H1 (cell line): ENCODE measurements around the gene MNAT1. TPM values are rescaled to one million over a fixed set of nuclear protein-coding genes. Genes with fewer than 3 reads are reported as not detected.

Source experiments
- CTCF ChIA-PET: fragments of 300-600 bp; sonication (Branson Sonifier 250); formaldehyde crosslinking; loops from one replicate; lab custom pipeline; 2021; ENCODE audit not compliant: partially characterized antibody; lab: Charles Lee
- POLR2A ChIA-PET: fragments of 300-600 bp; sonication (Branson Sonifier 250); formaldehyde crosslinking; loops from one replicate; lab custom pipeline; 2021; ENCODE audit warnings: inconsistent platforms; ENCODE audit not compliant: partially characterized antibody; lab: Charles Lee
- DNase-seq, 2 experiments: peaks; one replicate each; pipeline versions ENCODE4 v3.0.0 to v3.0.0-alpha.2; 2010 to 2022; ENCODE audit warnings: low spot score in 2 of 2, low read depth in 1 of 2, mixed read lengths in 1 of 2
- FAIRE-seq: peaks from 2 replicates; lab custom pipeline; 2011; peaks lifted over from hg19 to GRCh38; lab: Jason Lieb, UNC
- H2AFZ ChIP-seq: 2 replicates; pipeline ENCODE4 v1.8.1; 2012; ENCODE audit warnings: low read length, inconsistent platforms
- H2AK5ac ChIP-seq: 2 replicates; pipeline ENCODE4 v1.6.1; 2013; ENCODE audit warnings: low read depth, low read length
- H2BK120ac ChIP-seq: replicated peaks from 2 replicates; pipeline ENCODE3; 2013; ENCODE audit warnings: low read depth, low read length, inconsistent platforms
- H2BK12ac ChIP-seq: 2 replicates; pipeline ENCODE4 v1.6.1; 2013; ENCODE audit warnings: low read depth, low read length
- H2BK15ac ChIP-seq: 2 replicates; pipeline ENCODE4 v1.6.1; 2013; ENCODE audit warnings: low read length
- H2BK20ac ChIP-seq: 2 replicates; pipeline ENCODE4 v1.6.1; 2013; ENCODE audit warnings: low read length
- H2BK5ac ChIP-seq: 2 replicates; pipeline ENCODE4 v1.6.1; 2013; ENCODE audit warnings: low read depth, low read length
- H3K14ac ChIP-seq: 2 replicates; pipeline ENCODE4 v1.6.1; 2013; ENCODE audit warnings: inconsistent platforms; ENCODE audit not compliant: insufficient read length
- H3K18ac ChIP-seq: 2 replicates; pipeline ENCODE4 v1.6.1; 2013; ENCODE audit warnings: low read length; ENCODE audit errors: extremely low read depth
- H3K23ac ChIP-seq: 2 replicates; pipeline ENCODE4 v1.6.1; 2013; ENCODE audit warnings: inconsistent platforms; ENCODE audit not compliant: insufficient read length
- H3K23me2 ChIP-seq: 2 replicates; pipeline ENCODE4 v1.6.1; 2013; ENCODE audit warnings: low read depth, low read length
- H3K27ac ChIP-seq: 2 replicates; pipeline ENCODE4 v1.6.1; 2011; ENCODE audit warnings: low read depth, low read length, inconsistent platforms
- H3K27me3 ChIP-seq, 4 experiments: replicated peaks in 1 of 4; 1 replicate in 1 of 4; 2 replicates in 3 of 4; pipeline versions ENCODE4 v1.6.1 to v1.8.1; 2011 to 2013; ENCODE audit warnings: low read length in 3 of 4, mild to moderate bottlenecking in 3 of 4, inconsistent platforms in 2 of 4, mixed read lengths in 2 of 4, moderate library complexity in 1 of 4; ENCODE audit not compliant: control insufficient read depth in 3 of 4, insufficient read depth in 3 of 4; ENCODE audit errors: extremely low read depth in 1 of 4
- H3K36me3 ChIP-seq, 4 experiments: 2 replicates each; pipeline versions ENCODE4 v1.6.1 to v1.8.1; 2011 to 2013; ENCODE audit warnings: mild to moderate bottlenecking in 4 of 4, low read length in 3 of 4, moderate library complexity in 2 of 4, control low read depth in 1 of 4, inconsistent platforms in 1 of 4; ENCODE audit not compliant: insufficient read depth in 4 of 4, control insufficient read depth in 2 of 4
- H3K4ac ChIP-seq: replicated peaks from 2 replicates; pipeline ENCODE3; 2013; ENCODE audit warnings: low read length, low read depth, mixed read lengths, inconsistent platforms; ENCODE audit not compliant: insufficient read length
- H3K4me1 ChIP-seq, 4 experiments: replicated peaks in 1 of 4; 1 replicate in 1 of 4; 2 replicates in 3 of 4; pipeline versions ENCODE4 v1.6.1 to v1.8.1; 2011 to 2013; ENCODE audit warnings: low read length in 3 of 4, inconsistent platforms in 2 of 4, mixed read lengths in 1 of 4; ENCODE audit not compliant: insufficient read depth in 4 of 4, control insufficient read depth in 3 of 4
- H3K4me2 ChIP-seq, 2 experiments: 2 replicates each; pipeline versions ENCODE4 v1.6.1 to v1.8.1; 2011 to 2013; ENCODE audit warnings: low read depth in 2 of 2, low read length in 2 of 2, control low read depth in 1 of 2, inconsistent platforms in 1 of 2, mild to moderate bottlenecking in 1 of 2; ENCODE audit not compliant: insufficient read depth in 1 of 2
- H3K4me3 ChIP-seq, 4 experiments: fragments of 200-600, 300-600 bp in 1 of 4; sonication (generic), shearing (Covaris generic), sonication (Bioruptor Twin) in 1 of 4; 2 replicates each; pipeline versions ENCODE4 v1.5.1 to v1.8.1; 2011 to 2016; ENCODE audit warnings: low read length in 4 of 4, low read depth in 3 of 4, control low read depth in 2 of 4, inconsistent platforms in 2 of 4, mild to moderate bottlenecking in 2 of 4, mixed read lengths in 1 of 4, moderate library complexity in 1 of 4; ENCODE audit not compliant: insufficient read depth in 2 of 4; ENCODE audit errors: extremely low read depth in 1 of 4
- H3K56ac ChIP-seq: replicated peaks from 2 replicates; pipeline ENCODE3; 2013; ENCODE audit warnings: low read depth, mild to moderate bottlenecking, mixed read lengths, low read length, inconsistent platforms; ENCODE audit not compliant: insufficient read length
- H3K79me1 ChIP-seq: 2 replicates; pipeline ENCODE4 v1.6.1; 2013; ENCODE audit warnings: low read depth, low read length, control low read depth
- H3K79me2 ChIP-seq, 2 experiments: 2 replicates each; pipeline versions ENCODE4 v1.6.1 to v1.8.1; 2012 to 2013; ENCODE audit warnings: low read length in 2 of 2, mild to moderate bottlenecking in 2 of 2, inconsistent platforms in 1 of 2; ENCODE audit not compliant: insufficient read depth in 2 of 2, control insufficient read depth in 1 of 2
- H3K9ac ChIP-seq, 4 experiments: replicated peaks in 1 of 4; 1 replicate in 1 of 4; 2 replicates in 3 of 4; pipeline versions ENCODE4 v1.6.1 to v1.8.1; 2011 to 2013; ENCODE audit warnings: low read depth in 3 of 4, low read length in 3 of 4, control low read depth in 2 of 4, mild to moderate bottlenecking in 2 of 4, moderate library complexity in 2 of 4, inconsistent platforms in 1 of 4; ENCODE audit errors: extremely low read depth in 1 of 4
- H3K9me3 ChIP-seq, 2 experiments: 2 replicates each; pipeline versions ENCODE4 v1.6.1 to v1.8.1; 2012 to 2013; ENCODE audit warnings: mild to moderate bottlenecking in 2 of 2, moderate library complexity in 2 of 2, control low read depth in 1 of 2, inconsistent platforms in 1 of 2, low read depth in 1 of 2, low read length in 1 of 2, mixed read lengths in 1 of 2; ENCODE audit not compliant: insufficient read depth in 2 of 2
- H4K20me1 ChIP-seq, 2 experiments: replicated peaks in 1 of 2; 2 replicates each; pipeline versions ENCODE3 to v1.8.1; 2011 to 2013; ENCODE audit warnings: inconsistent platforms in 2 of 2, low read length in 2 of 2, mild to moderate bottlenecking in 1 of 2; ENCODE audit not compliant: insufficient read depth in 2 of 2, control insufficient read depth in 1 of 2
- H4K5ac ChIP-seq: 2 replicates; pipeline ENCODE4 v1.6.1; 2013; ENCODE audit warnings: low read length, low read depth, mixed read lengths, inconsistent platforms; ENCODE audit not compliant: insufficient read length
- H4K8ac ChIP-seq: 2 replicates; pipeline ENCODE4 v1.8.0; 2013; ENCODE audit warnings: mild to moderate bottlenecking, moderate library complexity, low read length, inconsistent platforms; ENCODE audit not compliant: insufficient read depth; ENCODE audit errors: extremely low read depth
- H4K91ac ChIP-seq: replicated peaks from 2 replicates; pipeline ENCODE3; 2013; ENCODE audit warnings: low read length, mixed read lengths, inconsistent platforms; ENCODE audit not compliant: insufficient read length
- CHD2 ChIP-seq: IDR thresholded peaks from 2 replicates; pipeline ENCODE4 v1.6.1; 2012; ENCODE audit warnings: low read length, improper control_type of control experiment
- NANOG ChIP-seq: IDR thresholded peaks from 2 replicates; pipeline ENCODE4 v1.6.1; 2011; ENCODE audit warnings: low read length, low read depth, mild to moderate bottlenecking, inconsistent platforms; ENCODE audit not compliant: insufficient read depth, poor library complexity, severe bottlenecking
- SP2 ChIP-seq: IDR thresholded peaks from 2 replicates; pipeline ENCODE4 v1.6.1; 2012; ENCODE audit warnings: mild to moderate bottlenecking, low read length, inconsistent platforms
- SUZ12 ChIP-seq: fragments of 200-600 bp; sonication (generic); IDR thresholded peaks from 2 replicates; pipeline ENCODE4 v1.6.1; 2012; ENCODE audit warnings: mild to moderate bottlenecking, inconsistent platforms, low read length, moderate library complexity, mixed read lengths
- TAF7 ChIP-seq: optimal IDR thresholded peaks from 2 replicates; pipeline ENCODE3; 2011; ENCODE audit warnings: low read depth, mild to moderate bottlenecking, inconsistent platforms, low read length, moderate library complexity, borderline replicate concordance
- TBP ChIP-seq: IDR thresholded peaks from 2 replicates; pipeline ENCODE4 v1.6.1; 2011; ENCODE audit warnings: low read depth, low read length, improper control_type of control experiment
- WGBS, 2 experiments: shearing (Covaris generic) in 1 of 2; methylation state at CpG; one replicate each; pipeline versions ENCODE4 v1.1.6 to v1.1.7; 2013 to 2015; ENCODE audit warnings: low lambda C conversion rate in 2 of 2, mixed read lengths in 2 of 2, inconsistent platforms in 1 of 2, low coverage in 1 of 2, missing lambda C conversion rate in 1 of 2; ENCODE audit not compliant: insufficient replicate concordance in 2 of 2, insufficient coverage in 1 of 2, insufficient read length in 1 of 2; ENCODE audit errors: extremely low coverage in 1 of 2, missing lambda C conversion rate in 1 of 2; 5-methylcytosine and 5-hydroxymethylcytosine counted together
- polyA plus RNA-seq, 7 experiments: library from polyadenylated mRNA; depleted of rRNA in 3 of 7; stranded (reverse) in 5 of 7; unstranded in 2 of 7; fragments of >200 nt in 5 of 7; fragments of 200-250 nt in 2 of 7; gene quantifications; 1 replicate in 5 of 7; 2 replicates in 1 of 7; 4 replicates in 1 of 7; pipeline versions ENCODE4 v1.2.1 to v1.2.3, GENCODE V29; 2011 to 2013; ENCODE audit warnings: missing spikeins in 2 of 7, mixed read lengths in 2 of 7
- total RNA-seq: library from RNA; stranded (reverse); fragmentation: NEBNext Ultra II Directional; extraction: Animal tissue kit (Norgen Biotek cat#: 25700); gene quantifications from 2 replicates; pipeline ENCODE4 v1.2.1, GENCODE V29; 2021

The MNAT1 gene
- total and polyA plus RNA-seq, 2 of the 8 experiments (the other 6 are each of a cell fraction or from before 2014, with no cell fraction given), result 34.7 to 52.1 TPM

DNA sequence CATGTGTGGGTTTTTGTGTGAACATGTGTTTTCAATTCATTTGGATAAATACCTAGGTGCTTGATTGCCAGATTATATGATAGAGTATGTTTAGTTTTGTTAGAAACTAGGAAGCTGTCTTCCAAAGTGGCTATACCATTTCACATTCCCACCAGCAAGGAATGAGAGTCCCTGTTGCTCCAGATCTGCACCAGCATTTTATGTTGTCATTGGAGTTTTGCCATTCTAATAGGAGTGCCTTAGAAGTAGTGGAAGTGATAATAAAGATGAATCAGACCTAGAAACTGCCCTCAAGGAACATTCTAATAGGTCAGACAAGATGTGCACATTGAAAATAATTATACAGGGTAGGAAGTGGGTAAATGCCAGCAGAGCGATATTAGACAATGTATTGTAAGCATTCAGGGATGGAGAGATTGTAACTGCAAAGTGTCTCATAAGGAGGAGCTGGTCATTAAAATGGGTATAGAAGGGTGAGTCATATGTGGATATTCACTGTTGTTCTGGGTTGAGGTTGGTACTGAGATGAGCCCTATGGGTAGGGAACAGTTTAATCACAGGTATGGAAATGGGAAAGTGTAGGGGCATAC is 71.4 kb downstream of the MNAT1 start:
- H2BK120ac ChIP-seq, result no peak overlapping the region
- no peak overlapping the region for H2AK5ac ChIP-seq
- H2BK12ac ChIP-seq, result no peak overlapping the region
- no peak overlapping the region for H3K4ac ChIP-seq
- DNase-seq (no peak), FAIRE-seq (no peak)
- H4K20me1 ChIP-seq, result no peaks in the 10 kb centered on the region
- no peak overlapping the region for H2AFZ ChIP-seq
- H3K27ac ChIP-seq, result no peak overlapping the region
- H3K4me2 ChIP-seq, result no peak overlapping the region
- H4K91ac ChIP-seq, result no peak overlapping the region
- H3K36me3 ChIP-seq, result no peaks in the 10 kb centered on the region; a peak in 1 of 8 replicates
- no peak overlapping the region for H3K56ac ChIP-seq
- no peaks in the 10 kb centered on the region for H3K79me2 ChIP-seq
- no peak overlapping the region for H3K23ac ChIP-seq
- CTCF ChIA-PET, result no interaction called here
- WGBS, 2 experiments, result 96% methylated on average over 1 of the region's 1 CpG; no CpG with 5 or more reads in 1 of the 2 experiments
- no peaks in the 10 kb centered on the region for H3K23me2 ChIP-seq
- H2BK5ac ChIP-seq, result no peak overlapping the region
- no peaks in the 10 kb centered on the region for H3K79me1 ChIP-seq
- no peaks in the 10 kb centered on the region for H3K27me3 ChIP-seq
- no peak overlapping the region for H4K5ac ChIP-seq
- H2BK15ac ChIP-seq, result no peak overlapping the region
- H3K4me1 ChIP-seq, result no peaks in the 10 kb centered on the region
- no peak overlapping the region for H3K18ac ChIP-seq
- no peak overlapping the region for H2BK20ac ChIP-seq
- no peaks in the 10 kb centered on the region for H3K9me3 ChIP-seq
- no peak overlapping the region for H3K14ac ChIP-seq
- H4K8ac ChIP-seq, result no peak overlapping the region
- H3K9ac ChIP-seq, result no peak overlapping the region
- POLR2A ChIA-PET, result interaction anchor here (1.2 kb wide), 1 partner anchor 17 kb away, joined by 4 read pairs; no protein-coding TSS in a partner anchor
- no peak overlapping the region for H3K4me3 ChIP-seq
- no peak for TF ChIP-seq TBP
- TF ChIP-seq CHD2, result no peak
- TF ChIP-seq SUZ12, result no peak
- no peak for TF ChIP-seq NANOG
- TF ChIP-seq TAF7, result no peak
- no peak for TF ChIP-seq SP2
